ENCODE results near the gene RDH11.

DNA sequence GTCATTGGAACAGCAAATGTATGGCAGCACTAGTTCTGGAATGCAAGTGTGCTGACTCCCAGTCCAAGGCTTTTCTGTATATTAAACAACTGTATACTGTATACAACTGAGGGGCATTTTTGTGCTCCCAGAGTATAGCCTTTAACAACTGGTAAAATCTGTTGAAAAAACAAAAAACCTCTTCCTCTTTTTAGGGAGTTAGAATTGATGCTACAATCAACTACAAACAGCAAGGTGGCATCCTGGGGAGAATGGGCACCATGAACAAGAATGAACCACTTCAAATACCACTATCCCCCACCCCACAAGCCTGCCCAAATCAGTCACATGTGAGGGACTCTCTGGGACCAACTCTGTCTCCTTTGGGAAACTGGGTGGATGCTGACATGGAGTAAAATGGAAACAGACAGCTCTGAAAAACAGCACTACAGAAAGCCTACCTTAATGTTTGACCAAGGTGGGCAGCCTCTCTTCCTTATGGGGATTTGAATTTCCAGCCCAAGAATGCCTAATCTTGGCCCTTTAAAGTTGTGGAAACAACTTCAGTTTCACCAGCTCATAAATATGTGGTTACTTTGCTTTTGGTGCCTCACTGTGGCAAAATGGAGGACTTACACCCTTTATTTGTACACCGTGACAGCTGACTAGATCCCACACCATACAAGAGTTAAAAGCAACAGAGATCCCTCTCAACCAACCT lies 28.7 kb downstream of the RDH11 start:
- TF ChIP-seq, protein P1, sequence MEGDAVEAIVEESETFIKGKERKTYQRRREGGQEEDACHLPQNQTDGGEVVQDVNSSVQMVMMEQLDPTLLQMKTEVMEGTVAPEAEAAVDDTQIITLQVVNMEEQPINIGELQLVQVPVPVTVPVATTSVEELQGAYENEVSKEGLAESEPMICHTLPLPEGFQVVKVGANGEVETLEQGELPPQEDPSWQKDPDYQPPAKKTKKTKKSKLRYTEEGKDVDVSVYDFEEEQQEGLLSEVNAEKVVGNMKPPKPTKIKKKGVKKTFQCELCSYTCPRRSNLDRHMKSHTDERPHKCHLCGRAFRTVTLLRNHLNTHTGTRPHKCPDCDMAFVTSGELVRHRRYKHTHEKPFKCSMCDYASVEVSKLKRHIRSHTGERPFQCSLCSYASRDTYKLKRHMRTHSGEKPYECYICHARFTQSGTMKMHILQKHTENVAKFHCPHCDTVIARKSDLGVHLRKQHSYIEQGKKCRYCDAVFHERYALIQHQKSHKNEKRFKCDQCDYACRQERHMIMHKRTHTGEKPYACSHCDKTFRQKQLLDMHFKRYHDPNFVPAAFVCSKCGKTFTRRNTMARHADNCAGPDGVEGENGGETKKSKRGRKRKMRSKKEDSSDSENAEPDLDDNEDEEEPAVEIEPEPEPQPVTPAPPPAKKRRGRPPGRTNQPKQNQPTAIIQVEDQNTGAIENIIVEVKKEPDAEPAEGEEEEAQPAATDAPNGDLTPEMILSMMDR (IDR thresholded peaks at IDR 0.05), result peak in 6 of 7 experiments; percentile 45 to 81 (median 74)
- no peak for TF ChIP-seq POLR2A (IDR thresholded peaks at IDR 0.05)
